Stimulated activated CD8-positive, alpha-beta memory T cell treated with anti-CD3 and anti-CD28 coated beads, Interleukin-7, amount 100 ng/mL, for 4 hours (primary cell): ENCODE results near the gene MACROD2.

Source experiments
- DNase-seq, 2 donors: peaks; one replicate each; pipeline ENCODE4 v3.0.0-alpha.2; 2020; ENCODE audit warnings: low read depth in 2 of 2

MACROD2 gene

GRCh38 chr20:15265581-15266309 lies 1270.4 kb downstream of the MACROD2 start:
- DNase-seq: no peak

- no peak for DNase-seq
These were observed 1272.6 kb downstream of the MACROD2 start for GRCh38 chr20:15267935-15268334.

- DNase-seq: no peak
These were observed 1282.7 kb downstream of the MACROD2 start for GRCh38 chr20:15278041-15278440.

- no peak for DNase-seq
These were observed 1292.0 kb downstream of the MACROD2 start for GRCh38 chr20:15287329-15287728.

- DNase-seq: no peak
These were observed 1292.8 kb downstream of the MACROD2 start for GRCh38 chr20:15288106-15288505.

GRCh38 chr20:15289337-15289736 lies 1294.0 kb downstream of the MACROD2 start:
- DNase-seq: no peak

GRCh38 chr20:15292405-15292804 lies 1297.1 kb downstream of the MACROD2 start:
- DNase-seq: no peak

- no peak for DNase-seq
These were observed 1301.1 kb downstream of the MACROD2 start for GRCh38 chr20:15296422-15296821.

- DNase-seq: no peak
These were observed 1302.0 kb downstream of the MACROD2 start for GRCh38 chr20:15297059-15297875.

GRCh38 chr20:15302075-15302474 lies 1306.8 kb downstream of the MACROD2 start:
- no peak for DNase-seq

GRCh38 chr20:15310361-15310760 lies 1315.0 kb downstream of the MACROD2 start:
- no peak for DNase-seq

- DNase-seq: no peak
These were observed 1321.2 kb downstream of the MACROD2 start for GRCh38 chr20:15316556-15316955.

- DNase-seq: no peak
These were observed 1322.4 kb downstream of the MACROD2 start for GRCh38 chr20:15317546-15318232.

GRCh38 chr20:15318682-15319081 lies 1323.4 kb downstream of the MACROD2 start:
- DNase-seq: no peak

- DNase-seq: no peak
These were observed 1324.1 kb downstream of the MACROD2 start for GRCh38 chr20:15319439-15319838.

GRCh38 chr20:15320941-15321340 lies 1325.6 kb downstream of the MACROD2 start:
- DNase-seq: no peak

GRCh38 chr20:15327123-15327522 lies 1331.8 kb downstream of the MACROD2 start:
- DNase-seq: no peak

- no peak for DNase-seq
These were observed 1332.8 kb downstream of the MACROD2 start for GRCh38 chr20:15328084-15328483.

- DNase-seq: no peak
These were observed 1337.4 kb downstream of the MACROD2 start for GRCh38 chr20:15332711-15333160.

GRCh38 chr20:15333170-15333569 lies 1337.9 kb downstream of the MACROD2 start:
- no peak for DNase-seq

GRCh38 chr20:15336011-15336410 lies 1340.7 kb downstream of the MACROD2 start:
- no peak for DNase-seq

- DNase-seq: no peak
These were observed 1341.2 kb downstream of the MACROD2 start for GRCh38 chr20:15336536-15336935.
